GM21576 (cell line): ENCODE measurements around the gene TWF1.
"Not testable (repeated sequence)": the region's sequence is repeated elsewhere in the genome, so short reads cannot be mapped to it uniquely, and the experiment has no call there.

ENCODE experiments used
- ATAC-seq: cut with Tn5 transposase; IDR thresholded peaks from one replicate; pipeline ENCODE4 v1.9.1; 2021; ENCODE audit warnings: mild to moderate bottlenecking, moderate library complexity; ENCODE audit not compliant: unreplicated experiment

Gene TWF1

DNA sequence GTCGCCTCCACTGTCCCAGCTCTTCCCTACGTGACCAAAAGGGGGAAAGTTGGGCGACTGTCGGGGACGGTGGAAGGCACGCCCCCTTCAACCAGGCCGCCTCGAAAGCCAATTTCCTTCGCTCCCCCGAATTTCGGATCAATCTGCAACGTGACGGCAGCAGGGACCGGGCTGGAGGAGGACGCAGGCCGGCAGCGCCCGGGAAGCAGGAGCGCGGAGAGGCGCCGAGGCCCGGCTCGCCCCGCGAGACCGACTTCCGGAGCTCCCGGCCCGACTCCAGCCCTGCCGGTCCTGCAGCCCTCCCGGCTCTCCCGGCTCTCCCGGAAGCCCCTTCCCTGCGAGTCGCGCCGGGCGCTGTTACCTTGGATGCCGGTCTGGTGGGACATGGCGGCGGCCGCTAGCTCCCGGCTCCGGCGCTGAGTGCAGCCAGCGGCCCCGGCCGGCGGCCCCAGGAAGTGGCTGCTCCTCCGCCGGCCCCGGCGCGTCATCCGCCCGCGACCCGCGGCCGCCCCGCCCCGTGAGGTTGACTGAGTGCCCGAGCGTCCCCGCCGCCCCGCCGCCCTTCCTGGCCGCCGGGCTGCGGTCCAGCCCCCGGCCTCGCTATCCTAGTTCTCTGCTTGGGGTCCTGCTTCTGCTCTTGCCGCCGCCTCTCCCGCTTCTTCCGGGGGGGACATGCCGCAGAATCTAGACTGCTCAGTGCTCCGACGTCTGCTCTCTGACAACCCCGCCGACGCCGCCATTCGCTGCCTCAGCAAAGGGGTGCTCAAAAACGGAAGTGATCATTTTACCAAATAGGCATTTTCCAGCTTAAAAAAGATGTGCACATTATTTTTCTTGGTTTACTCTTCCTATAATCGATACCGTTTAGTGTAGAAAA, at the start of gene TWF1:
Gene TWF1, minus strand, starts transcription at position 458 of the 877 bp plus-strand sequence. Its CDS starts 72 bp downstream, at position 386.
- peak; percentile 94 for ATAC-seq

- no peak for ATAC-seq
Measured at GRCh38 chr12:43852744-43853143, 46.6 kb upstream of the TWF1 start.

- no peak for ATAC-seq
Measured at GRCh38 chr12:43848786-43849185, 42.7 kb upstream of the TWF1 start.

GRCh38 chr12:43848226-43848507, 42.0 kb upstream of the TWF1 start:
- no peak for ATAC-seq

GRCh38 chr12:43847425-43848225, 41.5 kb upstream of the TWF1 start:
- not testable (repeated sequence) for ATAC-seq

DNA sequence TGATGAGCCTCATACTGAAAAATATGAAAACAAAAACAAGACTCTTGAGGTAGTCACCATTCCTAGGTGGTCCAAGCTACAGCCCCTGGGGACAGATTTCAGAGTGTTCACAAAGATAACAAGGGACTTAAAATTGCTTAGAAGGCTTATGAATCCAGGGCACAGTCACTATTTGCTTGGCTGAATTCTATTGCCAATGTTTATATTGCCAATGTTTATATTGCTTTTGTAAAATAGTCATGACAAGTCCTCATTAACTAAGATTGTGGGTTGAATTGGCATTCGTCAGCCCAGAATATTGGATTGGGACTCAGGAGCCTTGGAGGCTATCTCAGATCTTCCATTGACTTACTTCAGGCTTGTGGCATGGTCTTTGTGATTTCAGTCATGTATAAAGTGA, 36.1 kb upstream of the TWF1 start:
- ATAC-seq: no peak

DNA sequence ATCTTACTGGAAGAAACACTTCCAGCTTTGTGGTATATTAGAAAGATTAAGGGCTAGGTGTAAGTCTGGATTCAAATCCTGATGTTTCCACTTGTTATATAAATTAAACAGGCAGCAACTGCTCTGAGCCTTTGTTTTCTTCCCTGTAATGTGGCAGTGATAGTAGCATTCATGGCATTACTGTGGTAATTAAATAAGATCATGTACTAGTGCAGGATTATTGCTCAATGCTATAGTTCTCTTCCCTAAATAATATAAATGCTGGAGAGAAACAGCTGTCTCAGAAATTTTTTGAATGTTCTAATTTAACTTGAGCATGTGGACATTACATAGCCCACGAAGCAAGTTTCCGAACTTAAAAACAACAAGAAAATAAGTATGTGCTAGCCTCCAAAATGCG, 35.1 kb upstream of the TWF1 start:
- ATAC-seq: no peak

GRCh38 chr12:43840338-43840737, 34.2 kb upstream of the TWF1 start:
- ATAC-seq: no peak

GRCh38 chr12:43836475-43836989, 30.4 kb upstream of the TWF1 start:
- ATAC-seq: peak; percentile 35

- ATAC-seq: peak; percentile 72
Measured at GRCh38 chr12:43835656-43836474, 29.7 kb upstream of the TWF1 start, which contains the start of gene TMEM117. TSS of gene TMEM117 (plus strand) at chr12:43836081.

DNA sequence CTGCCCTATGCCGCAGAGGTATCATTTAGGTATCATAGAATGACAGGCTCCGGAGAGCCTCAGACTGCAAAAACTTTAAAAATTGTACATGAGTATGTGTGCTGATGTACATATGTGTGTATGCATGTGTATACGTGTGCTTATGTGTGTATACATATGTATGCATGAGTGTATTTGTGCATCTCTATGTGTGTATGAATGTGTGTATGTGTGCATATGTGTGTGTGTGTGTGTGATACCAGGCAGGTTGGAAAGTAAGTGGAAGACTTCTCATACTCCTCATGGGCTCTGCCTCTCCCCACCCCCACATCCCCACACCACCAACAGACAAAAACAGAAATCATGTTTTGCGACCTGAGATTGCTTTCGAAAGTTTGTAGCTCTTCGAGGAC, 29.1 kb upstream of the TWF1 start:
- ATAC-seq: peak; percentile 13

DNA sequence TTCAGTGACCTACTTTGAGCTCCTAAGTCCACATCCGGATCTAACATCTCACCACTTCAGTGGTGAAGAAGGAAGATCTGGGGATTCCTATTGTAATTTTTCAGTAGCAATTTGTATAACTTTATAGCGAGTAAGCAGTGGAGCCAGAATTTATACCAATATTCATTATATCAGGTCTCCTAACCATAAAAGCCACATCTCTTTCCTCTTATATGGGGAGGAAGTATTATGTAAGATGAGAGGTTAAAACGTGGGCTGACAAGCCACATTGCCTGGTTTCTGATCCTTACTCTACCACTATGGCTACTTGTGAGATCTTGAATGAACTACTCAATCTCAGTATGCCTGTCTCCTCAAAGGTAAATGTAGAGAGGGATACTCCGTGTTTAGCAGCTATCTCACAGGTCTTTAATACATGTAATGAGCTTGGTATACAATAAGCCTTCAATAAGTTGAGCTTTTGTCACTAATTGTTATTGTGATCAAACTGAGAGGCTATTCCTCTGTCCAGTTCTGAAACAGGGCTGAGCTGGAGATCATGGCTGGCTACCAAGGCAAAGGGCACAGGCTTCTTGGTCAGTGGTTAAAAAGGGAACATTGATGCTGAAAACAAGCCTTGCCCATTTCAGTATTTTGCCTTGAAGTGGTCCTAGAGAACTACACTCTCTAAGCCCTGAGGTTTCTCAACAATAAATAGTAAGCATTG, 26.5 kb upstream of the TWF1 start:
- no peak for ATAC-seq

GRCh38 chr12:43827093-43827492, 21.0 kb upstream of the TWF1 start:
- ATAC-seq: no peak

DNA sequence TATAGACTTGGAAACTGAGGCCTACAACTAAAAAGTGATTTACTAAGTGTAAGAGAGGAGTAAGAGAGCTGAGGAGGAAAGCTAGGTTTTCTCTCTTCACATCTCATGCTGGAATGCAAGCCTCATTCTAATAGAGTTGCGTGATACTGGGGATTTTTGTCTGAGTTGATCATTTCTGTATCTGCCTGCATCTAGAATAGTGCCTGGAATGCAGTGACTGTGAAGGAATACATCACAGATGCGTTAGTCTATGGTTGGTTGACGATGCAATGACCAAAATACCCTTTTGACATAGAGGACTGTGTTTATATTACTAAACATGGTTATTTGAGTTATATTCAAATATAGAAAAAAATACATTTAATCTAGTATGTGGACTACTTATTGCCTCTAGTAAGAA, 20.6 kb upstream of the TWF1 start:
- ATAC-seq: no peak

GRCh38 chr12:43824207-43824775, 18.2 kb upstream of the TWF1 start:
- no peak for ATAC-seq

DNA sequence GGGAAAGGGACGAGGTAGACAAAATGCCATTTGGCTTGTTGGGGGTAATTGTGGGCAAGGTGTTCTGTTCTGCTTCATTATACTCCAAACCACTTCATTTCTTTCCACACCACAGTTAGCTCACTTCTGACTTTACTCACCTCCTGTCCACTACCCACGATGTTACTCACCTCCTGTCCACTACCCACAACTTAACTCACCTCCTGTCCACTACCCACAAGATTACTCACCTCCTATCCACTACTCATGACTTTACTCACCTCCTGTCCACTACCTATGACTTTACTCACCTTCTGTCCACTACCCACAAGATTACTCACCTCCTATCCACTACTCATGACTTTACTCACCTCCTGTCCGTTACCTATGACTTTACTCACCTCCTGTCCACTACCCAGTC, 10.1 kb upstream of the TWF1 start:
- ATAC-seq: no peak

GRCh38 chr12:43815416-43815815, 9.3 kb upstream of the TWF1 start:
- no peak for ATAC-seq

DNA sequence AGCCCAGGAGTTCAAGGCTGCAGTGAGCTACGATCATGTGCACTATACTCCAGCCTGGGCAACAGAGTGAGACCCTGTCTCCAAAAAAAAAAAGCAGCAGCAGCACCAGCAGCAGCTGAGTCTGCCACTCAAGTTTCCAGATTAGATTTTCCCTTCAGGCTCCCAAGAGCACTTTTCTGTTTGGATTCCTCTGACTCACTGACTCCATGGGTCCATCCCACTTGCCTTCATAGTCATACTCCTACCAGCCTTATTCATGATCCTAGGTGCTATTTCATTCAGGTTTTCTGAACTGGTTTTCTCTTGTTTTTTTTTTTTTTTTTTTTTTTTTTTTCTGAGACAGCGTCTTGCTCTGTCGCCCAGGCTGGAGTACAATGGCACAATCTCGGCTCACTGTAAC, 6.8 kb upstream of the TWF1 start:
- no peak for ATAC-seq

GRCh38 chr12:43812057-43812456, 5.9 kb upstream of the TWF1 start:
- ATAC-seq: no peak

DNA sequence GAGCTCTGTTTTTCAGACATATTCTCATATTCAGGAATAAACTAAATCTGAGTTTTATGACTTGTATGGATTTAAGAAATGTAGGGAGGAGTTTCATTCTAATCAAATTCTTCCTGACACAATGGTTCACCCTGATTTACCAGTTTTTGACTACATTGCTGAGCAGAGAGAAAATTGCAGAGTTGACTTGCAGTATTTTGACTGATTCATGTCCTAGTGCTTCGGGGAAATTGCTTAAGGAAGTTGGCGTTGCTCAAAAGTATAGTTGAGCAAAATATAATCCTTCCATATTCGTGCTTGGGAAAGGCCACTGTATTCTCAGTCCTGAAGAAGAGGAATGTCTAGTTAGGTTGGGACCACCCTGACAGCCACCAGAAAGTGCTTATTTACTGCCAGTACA, 1.3 kb upstream of the TWF1 start:
- no peak for ATAC-seq
